Activated effector memory CD4-positive, alpha-beta T cell treated with anti-CD3 and anti-CD28 coated beads, Interleukin-2, amount 50 U/mL, for 16 hours (primary cell): ENCODE measurements around the gene ANAPC4.
A peak's percentile ranks its signal among the peaks of the same experiment; 100 is the strongest.
"Not testable (repeated sequence)": the region's sequence is repeated elsewhere in the genome, so short reads cannot be mapped to it uniquely, and the experiment has no call there.

ENCODE experiments used
- DNase-seq: peaks from one replicate; pipeline ENCODE4 v3.0.0-alpha.2; 2020

Gene ANAPC4

GRCh38 chr4:25376754-25377571 is at the start of gene ANAPC4:
Gene ANAPC4, plus strand, starts transcription at chr4:25377263. Its CDS starts 165 bp downstream, at chr4:25377428.
- peak; percentile 99 for DNase-seq

- DNase-seq, result not testable (repeated sequence)
These were observed 48.6 kb upstream of the ANAPC4 start for GRCh38 chr4:25328463-25328862.

GRCh38 chr4:25330335-25330734 is 46.7 kb upstream of the ANAPC4 start:
- no peak for DNase-seq

GRCh38 chr4:25330905-25331808 is 45.9 kb upstream of the ANAPC4 start:
- no peak for DNase-seq

GRCh38 chr4:25343671-25344070 is 33.4 kb upstream of the ANAPC4 start:
- no peak for DNase-seq

GRCh38 chr4:25345744-25346143 is 31.3 kb upstream of the ANAPC4 start:
- DNase-seq, result no peak

GRCh38 chr4:25346913-25347312 is 30.1 kb upstream of the ANAPC4 start:
- no peak for DNase-seq

GRCh38 chr4:25347473-25347872 is 29.6 kb upstream of the ANAPC4 start:
- DNase-seq, result no peak

- no peak for DNase-seq
These were observed 29.1 kb upstream of the ANAPC4 start for GRCh38 chr4:25347971-25348370.

- no peak for DNase-seq
These were observed 26.5 kb upstream of the ANAPC4 start for GRCh38 chr4:25350561-25350960.

- DNase-seq, result no peak
These were observed 25.2 kb upstream of the ANAPC4 start for GRCh38 chr4:25351777-25352416.

- no peak for DNase-seq
These were observed 21.0 kb upstream of the ANAPC4 start for GRCh38 chr4:25356068-25356467.

GRCh38 chr4:25358515-25359275 is 18.4 kb upstream of the ANAPC4 start:
- no peak for DNase-seq

GRCh38 chr4:25361253-25361652 is 15.8 kb upstream of the ANAPC4 start:
- no peak for DNase-seq

- DNase-seq, result no peak
These were observed 9.9 kb upstream of the ANAPC4 start for GRCh38 chr4:25367004-25367621.

- no peak for DNase-seq
These were observed 9.2 kb upstream of the ANAPC4 start for GRCh38 chr4:25367877-25368276.

- no peak for DNase-seq
These were observed 8.7 kb upstream of the ANAPC4 start for GRCh38 chr4:25368315-25368714.

- no peak for DNase-seq
These were observed 6.8 kb upstream of the ANAPC4 start for GRCh38 chr4:25370242-25370641.

GRCh38 chr4:25372549-25372948 is 4.5 kb upstream of the ANAPC4 start:
- not testable (repeated sequence) for DNase-seq

- no peak for DNase-seq
These were observed 741 bp downstream of the ANAPC4 start for GRCh38 chr4:25377572-25378436.

GRCh38 chr4:25378437-25378743 is 1.3 kb downstream of the ANAPC4 start:
- no peak for DNase-seq
